GM12878 (cell line): ENCODE results near the gene TMEM138. TPM values are rescaled to one million over a fixed set of nuclear protein-coding genes. Genes with fewer than 3 reads are reported as not detected.

Experiments used
- ATAC-seq: fragments of 200-7000 bp; cut with Tn5 transposase; 3 replicates; pipeline ENCODE4 v1.9.1; 2020; ENCODE audit warnings: mild to moderate bottlenecking, moderate library complexity
- BruUV-seq: library from RNA; stranded (reverse); fragments of 400-500 nt; replicated peaks from 2 replicates; lab custom pipeline; 2021; lab: Mats Ljungman, UMichigan
- CTCF ChIA-PET: fragments of 300-600 bp; sonication (Branson Sonifier 250); formaldehyde crosslinking; extraction: SDS; loops from one replicate; lab custom pipeline; 2021; ENCODE audit warnings: inconsistent platforms; lab: Yijun Ruan, JAX
- POLR2A ChIA-PET: fragments of 350-600 bp; formaldehyde crosslinking; extraction: SDS; loops from one replicate; lab custom pipeline; 2021; ENCODE audit warnings: inconsistent platforms; lab: Charles Lee
- RAD21 ChIA-PET: fragments of 300-600 bp; sonication (Branson Sonifier 250); formaldehyde crosslinking; loops from one replicate; lab custom pipeline; 2023; ENCODE audit warnings: antibody characterized with exemption; ENCODE audit not compliant: unreplicated experiment; lab: Charles Lee
- SMC1A ChIA-PET: fragments of 300-600 bp; sonication (Branson Sonifier 250); formaldehyde crosslinking; loops from one replicate; lab custom pipeline; 2023; ENCODE audit not compliant: unreplicated experiment, uncharacterized antibody; lab: Charles Lee
- DNase-seq: peaks from one replicate; pipeline ENCODE4 v3.0.0-alpha.2; 2011; ENCODE audit warnings: low read depth, low spot score
- FAIRE-seq: peaks from 3 replicates; lab custom pipeline; 2011; peaks lifted over from hg19 to GRCh38; lab: Jason Lieb, UNC
- H2AFZ ChIP-seq: 2 replicates; pipeline ENCODE4 v1.6.0; 2011; ENCODE audit warnings: low read depth, low read length, control low read depth; ENCODE audit not compliant: control insufficient read depth
- H3K27ac ChIP-seq: 2 replicates; pipeline ENCODE4 v1.5.1; 2011; ENCODE audit warnings: control low read depth; ENCODE audit not compliant: control insufficient read depth, insufficient read depth
- H3K27me3 ChIP-seq, 2 experiments: replicated peaks in 1 of 2; 2 replicates each; pipeline versions ENCODE4 v1.6.0 to v1.6.1; 2011; ENCODE audit warnings: low read length in 1 of 2; ENCODE audit not compliant: control insufficient read depth in 2 of 2, insufficient read depth in 2 of 2
- H3K36me3 ChIP-seq, 2 experiments: 2 replicates each; pipeline ENCODE4 v1.5.1; 2011; ENCODE audit warnings: low read length in 1 of 2; ENCODE audit not compliant: control insufficient read depth in 2 of 2, insufficient read depth in 2 of 2
- H3K4me1 ChIP-seq: 2 replicates; pipeline ENCODE4 v1.6.1; 2011; ENCODE audit warnings: mild to moderate bottlenecking, low read length, moderate library complexity, mixed read lengths; ENCODE audit not compliant: control insufficient read depth, insufficient read depth
- H3K4me2 ChIP-seq: 2 replicates; pipeline ENCODE4 v1.6.0; 2011; ENCODE audit warnings: control low read depth; ENCODE audit not compliant: control insufficient read depth, insufficient read depth
- H3K4me3 ChIP-seq: fragments of 200-600 bp; sonication (generic); 2 replicates; pipeline ENCODE4 v1.5.1; 2016
- H3K79me2 ChIP-seq: 2 replicates; pipeline ENCODE4 v1.6.0; 2011; ENCODE audit warnings: low read length; ENCODE audit not compliant: control insufficient read depth, insufficient read depth
- H3K9ac ChIP-seq: 2 replicates; pipeline ENCODE4 v1.8.0; 2011; ENCODE audit warnings: low read length, control low read depth, mixed read lengths; ENCODE audit not compliant: control insufficient read depth, insufficient read depth
- H3K9me3 ChIP-seq: replicated peaks from 3 replicates; pipeline ENCODE4 v1.5.1; 2011; ENCODE audit warnings: mild to moderate bottlenecking, low read length; ENCODE audit not compliant: control insufficient read depth, insufficient read depth
- H4K20me1 ChIP-seq: 2 replicates; pipeline ENCODE4 v1.6.0; 2011; ENCODE audit not compliant: control insufficient read depth, insufficient read depth
- ASH2L ChIP-seq: fragments of 300-600, 200-600 bp; sonication (generic); IDR thresholded peaks from 2 replicates; pipeline ENCODE4 v1.6.1; 2017; ENCODE audit warnings: low read depth, mild to moderate bottlenecking, borderline replicate concordance
- ATF7 ChIP-seq: fragments of 450-650 bp; IDR thresholded peaks from 2 replicates; pipeline ENCODE4 v1.6.1; 2016; ENCODE audit warnings: low read depth, mild to moderate bottlenecking
- BHLHE40 ChIP-seq, 2 experiments: fragments of 450-650 bp in 1 of 2; IDR thresholded peaks; 2 replicates each; pipeline ENCODE4 v1.6.1; 2011 to 2017; ENCODE audit warnings: low read depth in 2 of 2, borderline replicate concordance in 1 of 2, improper control_type of control experiment in 1 of 2, low read length in 1 of 2, mild to moderate bottlenecking in 1 of 2
- BMI1 ChIP-seq: fragments of 450-650 bp; IDR thresholded peaks from 2 replicates; pipeline ENCODE4 v1.6.1; 2016; ENCODE audit warnings: mild to moderate bottlenecking, moderate library complexity, borderline replicate concordance
- CBX3 ChIP-seq: fragments of 200-600 bp; sonication (generic); IDR thresholded peaks from 2 replicates; pipeline ENCODE4 v1.6.1; 2016; ENCODE audit warnings: low read depth, borderline replicate concordance
- CHD1 ChIP-seq: IDR thresholded peaks from 2 replicates; pipeline ENCODE4 v1.6.1; 2012; ENCODE audit warnings: low read depth, low read length, improper control_type of control experiment
- CHD2 ChIP-seq: IDR thresholded peaks from 2 replicates; pipeline ENCODE4 v1.6.1; 2011; ENCODE audit warnings: low read depth, low read length, improper control_type of control experiment, borderline replicate concordance
- CREM ChIP-seq: IDR thresholded peaks from 2 replicates; pipeline ENCODE4 v1.6.1; 2014; ENCODE audit warnings: antibody characterized with exemption, low read depth
- IRF4 ChIP-seq: IDR thresholded peaks from 2 replicates; pipeline ENCODE4 v1.6.1; 2011; ENCODE audit warnings: low read depth, low read length
- JUND ChIP-seq: IDR thresholded peaks from 2 replicates; pipeline ENCODE4 v1.6.1; 2012; ENCODE audit warnings: low read depth, mild to moderate bottlenecking, low read length, improper control_type of control experiment, moderate library complexity
- KAT2A ChIP-seq: conservative IDR thresholded peaks from 2 replicates; pipeline ENCODE4 v1.6.1; 2011; ENCODE audit warnings: low read depth, low read length; ENCODE audit not compliant: control insufficient read depth
- NR2C1 ChIP-seq: fragments of 450-650 bp; IDR thresholded peaks from 2 replicates; pipeline ENCODE4 v1.6.1; 2017; ENCODE audit warnings: antibody characterized with exemption, mild to moderate bottlenecking, moderate library complexity
- PML ChIP-seq: IDR thresholded peaks from 2 replicates; pipeline ENCODE4 v1.6.1; 2012; ENCODE audit warnings: low read length, inconsistent platforms
- POLR2A ChIP-seq: IDR thresholded peaks from 2 replicates; pipeline ENCODE4 v1.6.1; 2011; ENCODE audit warnings: low read depth, mild to moderate bottlenecking, low read length
- POLR2AphosphoS5 ChIP-seq: IDR thresholded peaks from 2 replicates; pipeline ENCODE4 v1.6.1; 2011; ENCODE audit warnings: mild to moderate bottlenecking, low read length, inconsistent platforms
- SMC3 ChIP-seq: IDR thresholded peaks from 2 replicates; pipeline ENCODE4 v1.6.1; 2011; ENCODE audit warnings: low read length, improper control_type of control experiment, borderline replicate concordance
- SRF ChIP-seq, 2 experiments: IDR thresholded peaks; 2 replicates each; pipeline ENCODE4 v1.6.1; 2011; ENCODE audit warnings: low read depth in 2 of 2, low read length in 2 of 2, mild to moderate bottlenecking in 1 of 2, moderate library complexity in 1 of 2
- STAT3 ChIP-seq: IDR thresholded peaks from 2 replicates; pipeline ENCODE4 v1.6.1; 2011; ENCODE audit warnings: low read depth, low read length, improper control_type of control experiment
- SUPT20H ChIP-seq: IDR thresholded peaks from 2 replicates; pipeline ENCODE4 v1.6.1; 2011; ENCODE audit warnings: low read depth, mild to moderate bottlenecking, low read length, moderate library complexity, borderline replicate concordance; ENCODE audit not compliant: control insufficient read depth
- USF1 ChIP-seq: IDR thresholded peaks from 2 replicates; pipeline ENCODE4 v1.6.1; 2011; ENCODE audit warnings: borderline replicate concordance, low read depth, mild to moderate bottlenecking, moderate library complexity, mixed read lengths, low read length; ENCODE audit not compliant: insufficient read depth; ENCODE audit errors: extremely low read length
- YBX1 ChIP-seq: fragments of 450-650 bp; IDR thresholded peaks from 2 replicates; pipeline ENCODE4 v1.6.1; 2016; ENCODE audit warnings: antibody characterized with exemption
- ZBED1 ChIP-seq: IDR thresholded peaks from 2 replicates; pipeline ENCODE4 v1.6.1; 2016; ENCODE audit warnings: borderline replicate concordance
- ZNF687 ChIP-seq: fragments of 450-650 bp; IDR thresholded peaks from 2 replicates; pipeline ENCODE4 v1.6.1; 2017; ENCODE audit warnings: mild to moderate bottlenecking, moderate library complexity
- WGBS: methylation state at CpG from one replicate; pipeline ENCODE4 v1.1.6; 2016; ENCODE audit warnings: low lambda C conversion rate; ENCODE audit not compliant: insufficient replicate concordance, insufficient coverage; ENCODE audit errors: missing lambda C conversion rate; 5-methylcytosine and 5-hydroxymethylcytosine counted together
- in situ Hi-C: fragments of 300-500 bp; cut with MboI; formaldehyde crosslinking; loops from 9 replicates; pipeline ENCODE4 v1.14.3; 2018; ENCODE audit warnings: mixed read lengths
- intact Hi-C: fragments of 100-400 bp; cut with micrococcal nuclease; formaldehyde crosslinking; loops from one replicate; pipeline ENCODE4 v1.14.2; 2022; ENCODE audit not compliant: unreplicated experiment
- polyA plus RNA-seq, 11 experiments: library from polyadenylated mRNA; depleted of rRNA in 4 of 11; unstranded in 6 of 11; stranded (reverse) in 5 of 11; fragments of >200 nt; fragmentation: Nextera tagmentation in 4 of 11; fragmentation: Illumina TruSeq in 1 of 11; extraction: Ambion mirVana in 4 of 11; extraction: Trizol in 1 of 11; gene quantifications; 1 replicate in 1 of 11; 2 replicates in 10 of 11; pipeline versions ENCODE4 v1.2.1 to v1.2.3, GENCODE V29; 2011 to 2016; ENCODE audit warnings: inconsistent platforms in 2 of 11, missing spikeins in 2 of 11, low read depth in 1 of 11
- total RNA-seq, 4 experiments: library from RNA; depleted of rRNA in 3 of 4; stranded (reverse); fragments of >200 nt in 3 of 4; fragmentation: Illumina TruSeq in 1 of 4; extraction: Trizol in 1 of 4; gene quantifications; 2 replicates each; pipeline versions ENCODE4 v1.2.1 to v1.2.3, GENCODE V29; 2013 to 2021

The TMEM138 gene
- total and polyA plus RNA-seq, 10 of the 15 experiments (the other 5 are each of a cell fraction or from before 2014, with no cell fraction given), result 28.5 to 116 (median 73.4) TPM

GRCh38 chr11:61401173-61401572, 39.0 kb downstream of the TMEM138 start:
- Histone ChIP-seq H4K20me1 (no peaks in the 10 kb centered on the region), H3K4me2 (no peak overlapping the region), H3K79me2 (no peaks in the 10 kb centered on the region), H3K4me1 (no peaks in the 10 kb centered on the region), H2AFZ (no peak overlapping the region), H3K27ac (no peak overlapping the region), H3K9ac (no peak overlapping the region), H3K36me3 (peaks cover 14 to 42% of the 10 kb centered on the region in 2 experiments), H3K27me3 (no peaks in the 10 kb centered on the region), H3K4me3 (no peak overlapping the region), H3K9me3 (no peaks in the 10 kb centered on the region)
- BruUV-seq, result no TSS peak
- no peak for ATAC-seq
- intact Hi-C loops (no loop called here), in situ Hi-C loops (no loop called here)
- DNase-seq, result no peak
- RAD21 ChIA-PET, result interaction anchor here (0.8 to 1.7 kb wide), 4 partner anchors 8 to 73 kb away, joined by 3 to 5 read pairs (median 4); partner anchors contain the start of gene TMEM216
- no peak for FAIRE-seq
- 63% methylated on average over 2 of the region's 2 CpGs for WGBS
- POLR2A ChIA-PET, result interaction anchor here (0.5 kb wide), 1 partner anchor 26 kb away, joined by 7 read pairs; no protein-coding TSS in a partner anchor
- SMC1A ChIA-PET, result interaction anchor here (1.0 to 2.7 kb wide), 8 partner anchors 8 to 67 kb away, joined by 3 to 14 read pairs (median 4); partner anchors contain the start of gene TMEM216
- CTCF ChIA-PET, result interaction anchor here (1.1 to 3.8 kb wide), 7 partner anchors 9 to 116 kb away, joined by 3 to 26 read pairs (median 5); partner anchors contain the start of gene TMEM216
- no peak for TF ChIP-seq KAT2A
- no peak for TF ChIP-seq BMI1
- TF ChIP-seq JUND, result no peak
- TF ChIP-seq CREM, result no peak
- TF ChIP-seq CHD2, result no peak
- TF ChIP-seq SUPT20H, result no peak
- TF ChIP-seq ASH2L, result no peak
- no peak for TF ChIP-seq ZBED1
- TF ChIP-seq NR2C1, result no peak
- TF ChIP-seq BHLHE40 (IDR thresholded peaks at IDR 0.05; ENCODE audit: borderline replicate concordance in 1 of 2, low read depth in 2 of 2, low read length in 1 of 2), result no peak
- no peak for TF ChIP-seq CBX3
- no peak for TF ChIP-seq IRF4
- no peak for TF ChIP-seq YBX1
- peak; percentile 46; the same call in 1 of the 2 replicates for TF ChIP-seq POLR2A
- peak; percentile 37; the same call in 1 of the 2 replicates for TF ChIP-seq POLR2AphosphoS5
- TF ChIP-seq SRF (IDR thresholded peaks at IDR 0.05; ENCODE audit: low read depth in 2 of 2, low read length in 2 of 2), result no peak
- TF ChIP-seq USF1, result no peak
- no peak for TF ChIP-seq SMC3
- TF ChIP-seq STAT3, result no peak
- TF ChIP-seq PML, result 0 out of 2 replicates have a peak, but pooled peaks have one; percentile 31
- TF ChIP-seq ZNF687, result no peak
- TF ChIP-seq CHD1, result no peak
- TF ChIP-seq ATF7, result no peak
